ENCODE data around the gene DOCK1. TPM values are rescaled to one million over a fixed set of nuclear protein-coding genes. Genes with fewer than 3 reads are reported as not detected.

The DOCK1 gene
- total RNA-seq, 1 donor from 2014 or later, result 72.6 TPM

DNA sequence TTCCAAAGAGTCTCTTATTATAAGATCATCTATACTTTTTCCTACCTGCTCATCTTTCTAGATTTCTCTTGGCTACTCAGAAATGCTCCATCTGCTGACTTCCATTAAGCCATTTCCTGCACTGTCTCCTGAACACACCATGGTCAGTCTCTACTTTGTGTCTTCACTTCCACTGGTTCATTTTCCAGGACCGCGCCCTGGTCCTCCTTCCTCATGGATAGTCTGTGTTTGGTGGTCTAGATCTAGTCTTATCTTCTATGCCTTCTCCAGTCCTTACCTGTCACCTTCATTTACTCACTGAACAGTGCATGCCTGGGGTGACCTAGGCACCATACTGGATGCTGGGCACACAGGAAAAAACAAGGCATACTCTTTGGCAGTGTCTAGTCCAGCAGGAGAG is 279.4 kb downstream of the DOCK1 start:
- Mint-ChIP-seq H3K36me3 (peaks cover 3% of the 10 kb centered on the region), H3K4me1 (no peaks in the 10 kb centered on the region), H3K9me3 (no peaks in the 10 kb centered on the region), H3K27me3 (ENCODE audit: insufficient read depth, low read depth) (peaks cover 4% of the 10 kb centered on the region), H3K4me3 (no peak overlapping the region), H3K27ac (no peak overlapping the region)
- Histone ChIP-seq H2AFZ (replicated peaks) (no peak overlapping the region), H3K9me3 (ENCODE audit: low read depth) (no peaks in the 10 kb centered on the region), H3K27ac (no peak overlapping the region), H3K36me3 (no peaks in the 10 kb centered on the region), H3F3A (ENCODE audit: low read depth) (no peaks in the 10 kb centered on the region), H3K4me3 (no peak overlapping the region), H3K9ac (no peak overlapping the region), H3K27me3 (no peaks in the 10 kb centered on the region), H4K20me1 (ENCODE audit: low read depth) (no peaks in the 10 kb centered on the region), H3K4me2 (no peak overlapping the region), H3K79me2 (ENCODE audit: low read depth) (no peaks in the 10 kb centered on the region), H3K4me1 (peaks cover 10% of the 10 kb centered on the region)
- DNase-seq (ENCODE audit: low spot score), result no peak
- TF ChIP-seq, protein P1, sequence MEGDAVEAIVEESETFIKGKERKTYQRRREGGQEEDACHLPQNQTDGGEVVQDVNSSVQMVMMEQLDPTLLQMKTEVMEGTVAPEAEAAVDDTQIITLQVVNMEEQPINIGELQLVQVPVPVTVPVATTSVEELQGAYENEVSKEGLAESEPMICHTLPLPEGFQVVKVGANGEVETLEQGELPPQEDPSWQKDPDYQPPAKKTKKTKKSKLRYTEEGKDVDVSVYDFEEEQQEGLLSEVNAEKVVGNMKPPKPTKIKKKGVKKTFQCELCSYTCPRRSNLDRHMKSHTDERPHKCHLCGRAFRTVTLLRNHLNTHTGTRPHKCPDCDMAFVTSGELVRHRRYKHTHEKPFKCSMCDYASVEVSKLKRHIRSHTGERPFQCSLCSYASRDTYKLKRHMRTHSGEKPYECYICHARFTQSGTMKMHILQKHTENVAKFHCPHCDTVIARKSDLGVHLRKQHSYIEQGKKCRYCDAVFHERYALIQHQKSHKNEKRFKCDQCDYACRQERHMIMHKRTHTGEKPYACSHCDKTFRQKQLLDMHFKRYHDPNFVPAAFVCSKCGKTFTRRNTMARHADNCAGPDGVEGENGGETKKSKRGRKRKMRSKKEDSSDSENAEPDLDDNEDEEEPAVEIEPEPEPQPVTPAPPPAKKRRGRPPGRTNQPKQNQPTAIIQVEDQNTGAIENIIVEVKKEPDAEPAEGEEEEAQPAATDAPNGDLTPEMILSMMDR (IDR thresholded peaks at IDR 0.05), result no peak
- no peak for TF ChIP-seq EZH2phosphoT487 (IDR thresholded peaks at IDR 0.05)
- no peak for TF ChIP-seq EZH2 (IDR thresholded peaks at IDR 0.05)

DNA sequence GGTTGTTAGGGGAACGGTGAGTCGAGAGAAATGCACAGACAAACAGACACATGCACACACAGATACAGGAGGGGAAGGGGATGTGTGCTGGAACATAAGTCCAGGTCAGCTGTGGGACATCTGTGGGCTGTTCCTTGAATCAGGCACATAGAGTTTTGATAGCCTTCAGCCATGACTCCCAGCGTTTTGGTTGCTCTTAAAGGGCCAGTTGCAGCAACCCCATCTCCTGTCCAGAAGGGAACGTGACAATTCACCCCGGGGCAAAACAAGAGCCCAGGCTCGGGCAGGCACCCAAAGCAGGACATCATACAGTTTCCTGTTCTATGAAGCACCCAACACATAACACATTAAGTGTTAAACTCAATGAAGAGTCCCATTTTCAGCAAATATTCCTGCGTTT is 281.6 kb downstream of the DOCK1 start:
- Mint-ChIP-seq H3K9me3 (no peaks in the 10 kb centered on the region), H3K4me1 (no peaks in the 10 kb centered on the region), H3K36me3 (peaks cover 3% of the 10 kb centered on the region), H3K27me3 (ENCODE audit: insufficient read depth, low read depth) (peaks cover 4% of the 10 kb centered on the region), H3K27ac (no peak overlapping the region), H3K4me3 (no peak overlapping the region)
- Histone ChIP-seq H3K27me3 (peaks cover 2% of the 10 kb centered on the region), H3K36me3 (no peaks in the 10 kb centered on the region), H3F3A (ENCODE audit: low read depth) (no peaks in the 10 kb centered on the region), H3K4me3 (no peak overlapping the region), H4K20me1 (ENCODE audit: low read depth) (peaks cover 15% of the 10 kb centered on the region), H2AFZ (replicated peaks) (no peak overlapping the region), H3K9me3 (ENCODE audit: low read depth) (no peaks in the 10 kb centered on the region), H3K79me2 (ENCODE audit: low read depth) (no peaks in the 10 kb centered on the region), H3K27ac (no peak overlapping the region), H3K9ac (no peak overlapping the region), H3K4me1 (peaks cover 7% of the 10 kb centered on the region), H3K4me2 (no peak overlapping the region)
- no peak for DNase-seq (ENCODE audit: low spot score)
- TF ChIP-seq, protein P1 (IDR thresholded peaks at IDR 0.05), result no peak
- TF ChIP-seq EZH2 (IDR thresholded peaks at IDR 0.05), result no peak

DNA sequence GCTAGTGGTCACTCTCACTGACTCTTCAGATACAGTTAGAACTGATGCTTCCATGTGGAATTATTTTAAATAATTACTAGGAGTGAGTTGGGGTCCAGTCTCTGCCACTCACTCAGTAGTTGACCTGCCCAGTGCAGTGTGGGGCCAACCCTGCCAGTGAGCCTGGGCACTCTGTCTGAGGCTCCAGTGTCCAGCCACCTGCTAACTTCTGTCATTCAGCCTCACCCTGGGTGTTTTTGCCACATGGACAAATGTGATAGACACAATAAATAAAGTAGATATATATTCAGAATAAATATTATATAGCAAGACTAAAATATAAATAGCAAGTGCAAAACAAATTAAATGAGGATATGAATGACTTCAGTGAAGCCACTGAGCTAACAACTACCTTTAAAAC is 284.0 kb downstream of the DOCK1 start:
- no peak overlapping the region for H3K27ac ChIP-seq
- no peaks in the 10 kb centered on the region for H3K36me3 ChIP-seq
- H3K79me2 ChIP-seq (ENCODE audit: low read depth), result no peaks in the 10 kb centered on the region
- peaks cover 26% of the 10 kb centered on the region for H3K27me3 ChIP-seq
- H2AFZ ChIP-seq (replicated peaks), result no peak overlapping the region
- no peak overlapping the region for H3K4me3 ChIP-seq
- H3K9ac ChIP-seq, result no peak overlapping the region
- peaks cover 5% of the 10 kb centered on the region for H3F3A ChIP-seq (ENCODE audit: low read depth)
- Mint-ChIP-seq H3K27ac (no peak overlapping the region), H3K27me3 (ENCODE audit: insufficient read depth, low read depth) (peaks cover 11% of the 10 kb centered on the region), H3K4me1 (no peaks in the 10 kb centered on the region), H3K36me3 (peaks cover 3% of the 10 kb centered on the region), H3K4me3 (no peak overlapping the region), H3K9me3 (no peaks in the 10 kb centered on the region)
- TF ChIP-seq EZH2phosphoT487 (IDR thresholded peaks at IDR 0.05) (no peak), EZH2 (IDR thresholded peaks at IDR 0.05) (no peak)
- TF ChIP-seq, protein P1 (IDR thresholded peaks at IDR 0.05), result no peak
- no peak for DNase-seq (ENCODE audit: low spot score)
- no peaks in the 10 kb centered on the region for H3K4me1 ChIP-seq
- no peaks in the 10 kb centered on the region for H3K9me3 ChIP-seq (ENCODE audit: low read depth)
- H3K4me2 ChIP-seq, result no peak overlapping the region
- peaks cover 33% of the 10 kb centered on the region for H4K20me1 ChIP-seq (ENCODE audit: low read depth)
